Lower leg skin (tissue), 3 donors: ENCODE data around the gene HEXD.

Experiments
- CTCF ChIP-seq, 3 donors: fragments of 450-650 bp; IDR thresholded peaks; one replicate each; pipeline ENCODE4 v1.5.1; 2016; ENCODE audit warnings: antibody characterized with exemption in 3 of 3, mild to moderate bottlenecking in 3 of 3, moderate library complexity in 2 of 3
- POLR2A ChIP-seq, 2 donors: fragments of 450-650 bp; IDR thresholded peaks; one replicate each; pipeline ENCODE4 v1.6.1; 2016 to 2017; ENCODE audit warnings: antibody characterized with exemption in 2 of 2, mild to moderate bottlenecking in 1 of 2, moderate library complexity in 1 of 2

- TF ChIP-seq CTCF (IDR thresholded peaks at IDR 0.05) (no peak), POLR2A (IDR thresholded peaks at IDR 0.05) (no peak)
These were observed 5.3 kb upstream of the HEXD start for GRCh38 chr17:82412535-82413520.
